ENCODE data around the gene ZFP90. TPM values are rescaled to one million over a fixed set of nuclear protein-coding genes. Genes with fewer than 3 reads are reported as not detected.

Gene ZFP90
- total RNA-seq, 4 donors from 2014 or later, result 8.1 to 22.5 (median 13.8) TPM

- Histone ChIP-seq H3K9me3 (no peaks in the 10 kb centered on the region), H3K27ac (no peak overlapping the region), H3K27me3 (peaks cover 0 to 4% (median 0%) of the 10 kb centered on the region in 4 donors), H3K36me3 (peaks cover 0 to 4% (median 0%) of the 10 kb centered on the region in 3 donors), H3K4me3 (peak overlapping the region in 3 of 4 donors; percentile 15 to 54 (median 24)), H3K4me1 (peaks cover 11 to 27% (median 17%) of the 10 kb centered on the region in 3 donors)
- peak; percentile 18 for DNase-seq
- no peak for TF ChIP-seq POLR2A (IDR thresholded peaks at IDR 0.05)
- peak; percentile 85 to 98 (median 97) for TF ChIP-seq CTCF (IDR thresholded peaks at IDR 0.05)
- WGBS, 2 donors, result 15 to 20% methylated on average over 18 to 26 of the region's 29 CpGs
- intact Hi-C loops (cut with DNase I), result loop anchor here (10.0 kb wide), 2 partner anchors 306 to 586 kb away; no protein-coding TSS in a partner anchor
Measured at GRCh38 chr16:68528686-68529379, 10.3 kb upstream of the ZFP90 start.

- Histone ChIP-seq H3K9me3 (no peaks in the 10 kb centered on the region), H3K27ac (peak overlapping the region in 2 of 4 donors; percentile 61 to 68), H3K36me3 (peaks cover 0 to 10% (median 0%) of the 10 kb centered on the region in 3 donors), H3K4me1 (peaks cover 11 to 27% (median 17%) of the 10 kb centered on the region in 3 donors), H3K27me3 (peaks cover 0 to 4% (median 0%) of the 10 kb centered on the region in 4 donors), H3K4me3 (peak overlapping the region; percentile 71 to 90 (median 86))
- 17 to 20% methylated on average over 8 to 12 of the region's 13 CpGs for WGBS, 2 donors
- no peak for TF ChIP-seq POLR2A (IDR thresholded peaks at IDR 0.05)
- TF ChIP-seq CTCF (IDR thresholded peaks at IDR 0.05), result no peak
- intact Hi-C loops (cut with DNase I), result loop anchor here (10.0 kb wide), 2 partner anchors 305 to 585 kb away; no protein-coding TSS in a partner anchor
- no peak for DNase-seq
Measured at GRCh38 chr16:68529608-68529930, 9.5 kb upstream of the ZFP90 start.

- WGBS, 2 donors, result 2 to 10% methylated on average over 2 to 12 of the region's 56 CpGs
- H3K9me3 ChIP-seq, result no peaks in the 10 kb centered on the region
- H3K36me3 ChIP-seq, result peaks cover 0 to 10% (median 0%) of the 10 kb centered on the region in 3 donors
- peak in 2 of 6 experiments; percentile 2 to 7 for TF ChIP-seq CTCF (IDR thresholded peaks at IDR 0.05)
- TF ChIP-seq POLR2A (IDR thresholded peaks at IDR 0.05), result peak in 1 of 4 donors; percentile 14
- intact Hi-C loops (cut with DNase I), result loop anchor here (10.0 kb wide), 3 partner anchors 175 to 585 kb away; no protein-coding TSS in a partner anchor
- H3K4me1 ChIP-seq, result peaks cover 11 to 27% (median 17%) of the 10 kb centered on the region in 3 donors
- DNase-seq, result peak; percentile 40
- H3K27me3 ChIP-seq, result peaks cover 0 to under 1% (median 0%) of the 10 kb centered on the region in 4 donors
- peak overlapping the region; percentile 71 to 90 (median 86) for H3K4me3 ChIP-seq
- peak overlapping the region in 3 of 4 donors; percentile 61 to 68 (median 64) for H3K27ac ChIP-seq
Measured at GRCh38 chr16:68529931-68530701, 9.0 kb upstream of the ZFP90 start.

- DNase-seq, result no peak
- TF ChIP-seq CTCF (IDR thresholded peaks at IDR 0.05) (no peak), POLR2A (IDR thresholded peaks at IDR 0.05) (no peak)
- H3K36me3 ChIP-seq, result peaks cover 0 to 10% (median 0%) of the 10 kb centered on the region in 3 donors
- peaks cover 8 to 28% (median 15%) of the 10 kb centered on the region in 3 donors for H3K4me1 ChIP-seq
- WGBS, 2 donors, result 90 to 97% methylated on average over 3 to 5 of the region's 5 CpGs
- H3K27me3 ChIP-seq, result no peaks in the 10 kb centered on the region
- no peak overlapping the region for H3K4me3 ChIP-seq
- no peak overlapping the region for H3K27ac ChIP-seq
- H3K9me3 ChIP-seq, result no peaks in the 10 kb centered on the region
- intact Hi-C loops (cut with DNase I), result loop anchor here (10.0 kb wide), 1 partner anchor 171 kb away; no protein-coding TSS in a partner anchor
Measured at GRCh38 chr16:68533937-68534336, 5.2 kb upstream of the ZFP90 start.
